OCI-LY7 (cell line): ENCODE measurements around the gene IQCK.

Experiments used
- CTCF ChIP-seq: fragments of 200-600 bp; sonication (generic); conservative IDR thresholded peaks from 2 replicates; pipeline ENCODE4 v1.5.1; 2014; ENCODE audit warnings: mild to moderate bottlenecking, antibody characterized with exemption, low read length, moderate library complexity, mixed read lengths
- EZH2phosphoT487 ChIP-seq: fragments of 200-600 bp; sonication (generic); IDR thresholded peaks from 2 replicates; pipeline ENCODE4 v1.6.1; 2018; ENCODE audit warnings: low read depth, borderline replicate concordance, mild to moderate bottlenecking, mixed run types, antibody characterized with exemption, low read length, moderate library complexity, mixed read lengths

GRCh38 chr16:19677402-19677801 is 40.7 kb upstream of the IQCK start:
- TF ChIP-seq CTCF (no peak), EZH2phosphoT487 (no peak)
